GM23248 (cell line): ENCODE measurements around the gene PDE4DIP.
"Not testable (repeated sequence)": the region's sequence is repeated elsewhere in the genome, so short reads cannot be mapped to it uniquely, and the experiment has no call there.

Source experiments
- EZH2 ChIP-seq: fragments of 200-600 bp; sonication (generic); IDR thresholded peaks from 2 replicates; pipeline ENCODE4 v1.6.1; 2018; ENCODE audit warnings: antibody characterized with exemption, mild to moderate bottlenecking; ENCODE audit not compliant: insufficient read depth, poor library complexity, severe bottlenecking
- EZH2phosphoT487 ChIP-seq: fragments of 200-600 bp; sonication (generic); IDR thresholded peaks from 2 replicates; pipeline ENCODE4 v1.6.1; 2018; ENCODE audit warnings: antibody characterized with exemption, moderate library complexity, mild to moderate bottlenecking, low read depth; ENCODE audit not compliant: insufficient read depth

- not testable (repeated sequence) for TF ChIP-seq EZH2phosphoT487, EZH2
Observed at GRCh38 chr1:148841262-148841661, 3.0 kb upstream of the PDE4DIP start.
